ENCODE results near the gene SH3RF3.

Gene SH3RF3

DNA sequence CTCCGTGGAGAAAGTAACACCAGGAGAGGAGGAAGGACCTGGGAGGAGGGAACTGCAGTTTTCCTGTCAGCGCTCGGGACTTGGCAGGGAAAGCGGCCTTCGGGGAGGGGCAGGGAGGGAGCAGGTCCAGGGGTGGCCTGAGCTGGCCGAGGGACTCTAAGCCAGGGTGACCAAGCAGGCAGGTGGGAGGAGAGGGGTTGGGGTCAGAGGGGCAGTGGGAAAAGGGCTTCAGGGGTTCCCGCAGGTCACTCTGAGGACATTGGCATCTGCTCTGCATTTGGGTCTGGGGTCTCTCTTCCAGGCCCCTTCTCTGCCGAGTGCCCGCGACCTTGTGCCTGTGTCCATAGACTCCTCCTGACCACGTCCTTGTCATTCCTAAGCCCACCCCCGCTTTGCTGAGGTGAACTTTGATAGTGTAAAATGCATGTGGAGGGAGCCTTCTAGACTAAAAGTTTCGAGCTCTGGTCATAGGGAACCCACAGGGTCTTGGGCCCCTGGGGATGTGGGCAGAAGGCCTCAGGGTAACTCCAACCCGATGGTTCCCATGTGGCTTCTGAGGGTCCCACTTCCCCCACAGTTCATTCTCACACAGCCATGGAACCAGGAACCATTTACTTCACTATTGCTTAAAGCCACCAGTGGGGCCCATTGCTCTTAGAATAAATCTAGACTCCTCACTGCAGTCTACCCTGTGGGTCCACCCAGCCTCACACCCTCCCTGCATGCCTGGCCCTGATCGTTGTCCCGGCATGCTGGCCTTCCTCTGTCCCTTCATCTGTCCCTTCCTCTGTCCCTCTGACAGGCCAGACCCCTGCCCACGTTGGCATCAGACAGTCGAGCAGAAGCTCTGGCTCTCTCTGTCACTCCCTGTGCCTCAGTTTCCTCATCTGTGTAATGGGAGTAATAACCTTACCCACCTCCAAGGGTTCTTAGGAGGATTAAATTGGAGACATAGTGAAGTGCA is 255.6 kb downstream of the SH3RF3 start:
- DNase-seq, result no peak

DNA sequence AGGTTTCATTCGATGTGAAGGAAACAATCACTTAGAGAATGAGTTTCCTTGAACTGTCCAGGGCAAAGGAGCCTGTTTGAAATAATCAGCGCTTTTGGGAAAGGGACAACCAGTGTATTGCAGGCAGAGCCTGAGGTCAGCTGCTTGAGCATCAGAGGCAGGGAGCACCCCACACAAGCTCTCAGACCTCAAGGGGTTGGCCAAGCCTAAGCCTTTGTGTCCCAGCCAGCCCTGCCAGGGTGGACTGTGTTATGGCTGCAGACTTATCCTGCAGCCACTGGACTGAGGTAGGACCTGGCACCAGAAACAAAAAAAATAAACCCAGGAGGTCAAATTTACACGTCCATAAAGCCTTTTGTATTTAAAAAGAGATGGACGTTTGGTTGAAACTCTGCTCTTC is 256.5 kb downstream of the SH3RF3 start:
- DNase-seq, result no peak

DNA sequence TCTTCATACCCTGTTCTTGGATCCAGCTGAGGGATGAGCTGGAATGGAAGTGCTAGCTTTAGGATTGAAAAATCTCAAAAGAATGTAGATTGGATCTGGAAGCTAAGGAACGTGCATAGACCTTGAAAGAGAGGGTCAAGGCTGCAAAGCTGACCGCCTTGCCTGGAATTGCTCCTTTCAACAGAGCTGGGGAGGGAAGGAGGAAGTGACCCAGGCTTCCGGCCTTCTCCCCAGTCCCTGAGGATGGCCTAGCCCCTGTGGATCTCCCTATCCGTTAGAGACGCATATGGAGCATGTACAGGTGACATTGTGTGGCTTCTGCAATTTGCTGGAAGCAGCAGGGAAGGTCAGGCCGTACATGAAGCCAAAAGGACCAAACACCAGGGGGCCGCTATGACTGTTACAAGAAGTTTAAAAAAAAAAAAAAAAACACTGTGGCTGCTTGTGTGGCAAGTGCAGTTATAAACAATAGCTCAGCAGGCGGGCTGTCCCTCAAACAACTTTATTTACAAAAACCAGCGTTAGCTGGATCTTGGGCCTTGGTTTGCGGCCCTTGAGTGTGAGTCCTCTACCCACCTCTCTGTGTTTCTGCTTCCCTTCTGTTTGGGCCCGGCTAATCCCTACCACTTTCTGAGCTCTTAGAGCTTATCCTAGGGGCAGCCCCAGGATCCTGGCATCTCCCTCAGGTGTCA is 257.1 kb downstream of the SH3RF3 start:
- DNase-seq, result no peak

DNA sequence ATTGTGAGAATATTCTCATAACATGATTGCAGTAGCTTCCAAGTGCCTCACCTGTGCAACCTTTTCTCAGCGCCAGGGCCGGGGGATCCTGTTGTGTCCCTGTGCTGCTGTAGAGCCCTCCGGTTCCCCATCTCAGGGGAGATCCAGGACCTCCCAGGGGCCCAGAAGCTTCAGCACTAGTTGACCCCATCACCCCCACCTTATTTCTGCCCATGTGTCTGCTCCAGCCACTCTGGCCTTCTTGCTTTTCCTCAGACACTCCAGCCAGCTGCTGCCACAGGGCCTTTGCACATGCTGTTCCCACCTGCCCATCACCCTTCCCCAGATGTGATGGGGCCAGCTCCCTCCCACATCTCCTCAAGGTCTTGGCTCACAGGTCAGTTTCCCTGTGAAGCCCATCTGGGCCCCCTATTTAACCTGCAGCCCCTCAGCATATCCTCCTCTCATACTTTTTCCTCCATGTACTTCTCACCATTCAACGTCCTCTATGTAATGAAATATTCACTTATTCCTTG is 258.3 kb downstream of the SH3RF3 start:
- DNase-seq, result no peak

DNA sequence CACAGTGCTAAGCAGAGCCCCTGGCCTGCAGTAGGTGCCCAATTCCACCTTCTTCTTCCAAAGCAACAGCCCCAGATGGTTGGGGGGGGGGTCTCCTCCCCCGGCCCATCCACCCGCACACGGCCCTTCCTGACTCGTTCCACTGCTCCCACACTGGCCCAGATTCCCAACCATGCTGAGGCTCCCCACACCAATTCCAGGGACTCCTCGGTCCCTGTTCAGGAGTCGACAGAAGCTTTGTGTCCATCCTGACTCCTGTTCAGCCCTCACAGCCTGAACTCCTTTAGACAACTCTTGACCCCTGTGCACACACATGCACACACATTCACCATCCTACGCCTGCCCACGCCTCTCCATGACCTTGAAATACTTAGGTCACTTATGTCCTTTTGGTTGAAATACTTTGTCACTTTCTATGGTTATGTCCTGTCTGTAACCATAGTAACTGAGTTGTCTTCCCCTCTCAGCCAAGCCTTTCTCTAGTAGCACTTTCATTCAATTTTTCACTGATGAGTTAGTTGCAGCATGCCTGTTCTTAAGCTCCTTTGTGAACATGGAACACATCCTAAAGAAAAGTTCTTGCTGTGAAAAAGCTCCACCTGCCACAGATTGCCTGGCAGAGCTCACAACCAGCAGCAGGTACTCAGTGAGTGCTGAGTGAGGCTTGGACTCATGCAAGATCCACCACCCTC is 258.9 kb downstream of the SH3RF3 start:
- no peak for DNase-seq

DNA sequence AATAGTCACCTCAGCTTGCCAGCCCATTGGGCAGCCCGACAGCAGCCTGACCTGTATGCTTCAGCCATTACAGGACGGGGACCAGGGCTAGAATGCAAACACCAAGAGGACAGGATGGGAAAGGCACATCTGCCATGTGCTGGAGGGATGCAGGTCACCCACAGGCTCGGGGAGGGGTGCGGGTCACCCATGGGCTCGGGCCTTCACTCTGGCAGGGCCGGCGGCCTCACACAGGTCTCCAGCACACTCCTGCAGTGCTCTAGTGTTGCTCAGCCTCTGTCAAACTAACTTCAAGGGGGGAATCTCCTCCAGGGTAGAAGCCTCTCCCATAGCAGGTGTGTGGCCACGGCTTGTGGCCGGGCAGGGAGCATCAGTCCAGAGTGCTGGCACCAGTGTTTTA is 262.2 kb downstream of the SH3RF3 start:
- no peak for DNase-seq

DNA sequence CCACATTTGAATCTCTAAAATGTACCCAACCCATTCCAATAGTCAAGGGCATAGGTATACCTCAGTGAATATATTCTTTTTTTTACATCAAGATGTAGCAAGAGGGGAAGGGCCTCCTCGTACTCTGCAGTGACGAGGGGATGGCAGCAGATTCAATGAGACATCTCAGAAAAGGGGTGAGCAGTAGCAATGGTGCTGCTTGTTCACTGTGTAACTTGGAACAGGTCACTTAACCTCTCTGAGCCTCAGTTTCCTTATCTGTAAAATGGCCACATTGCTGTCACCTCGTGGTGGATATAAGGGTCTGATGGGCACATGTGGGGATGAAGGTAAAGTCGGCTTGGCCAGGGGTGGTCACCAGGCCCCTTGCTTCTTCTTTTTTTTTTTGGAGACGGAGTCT is 263.1 kb downstream of the SH3RF3 start:
- DNase-seq, result no peak

DNA sequence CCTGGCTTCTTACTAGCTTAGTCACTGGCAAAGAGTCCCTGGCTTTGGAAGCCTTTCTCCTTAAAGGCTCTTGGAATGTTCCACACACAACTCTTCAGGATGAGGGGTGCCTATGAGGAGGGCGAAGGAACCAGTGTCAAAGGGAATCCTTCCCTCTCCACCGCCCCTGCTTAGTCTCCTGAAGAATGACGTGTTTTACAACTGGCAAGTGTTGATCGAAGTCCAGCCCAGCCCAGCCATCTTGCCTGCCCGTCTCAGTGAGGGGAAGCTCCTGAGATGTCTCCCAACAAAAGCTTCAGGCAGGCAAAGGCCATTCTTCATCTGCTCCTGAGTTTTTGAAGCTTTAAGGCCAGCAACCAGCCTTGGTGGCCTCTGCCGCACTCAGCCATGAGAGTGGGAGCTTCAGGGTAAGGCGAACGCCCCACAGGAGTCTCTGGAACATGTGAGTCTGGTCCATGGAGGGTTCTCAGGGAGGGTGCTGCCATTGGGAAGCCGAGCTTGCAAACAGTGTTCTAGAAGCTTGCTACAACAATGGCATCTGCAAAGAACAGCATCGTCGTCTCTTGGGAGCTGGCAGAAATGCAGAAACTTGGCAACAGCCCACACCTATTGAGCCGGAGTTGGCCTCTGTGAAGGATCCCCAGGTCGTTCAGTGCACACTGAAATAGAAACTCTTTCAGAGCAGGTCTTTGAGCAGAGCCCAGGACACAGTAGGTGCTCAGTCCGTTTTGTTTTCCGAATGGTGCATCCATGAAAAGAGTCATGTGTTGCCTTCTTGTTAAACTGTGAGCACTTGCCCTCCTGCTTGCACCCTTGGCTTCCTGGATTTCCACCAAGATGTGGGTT is 264.0 kb downstream of the SH3RF3 start:
- DNase-seq, result no peak

DNA sequence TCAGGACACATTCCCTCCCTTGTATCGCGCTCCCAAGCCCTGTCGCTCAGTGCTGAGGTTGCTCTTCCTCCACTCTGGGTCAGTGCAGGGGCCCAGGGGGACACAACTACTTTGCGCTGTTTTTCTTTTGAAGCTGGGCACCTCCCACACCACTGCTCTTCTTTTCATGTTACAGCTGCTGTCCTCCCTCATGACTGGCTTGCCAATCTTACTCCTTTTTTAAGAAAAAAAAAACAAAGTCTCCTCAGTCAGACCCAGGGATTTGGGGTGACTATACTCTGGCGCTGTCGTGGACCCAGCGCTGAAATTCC is 264.6 kb downstream of the SH3RF3 start:
- DNase-seq, result no peak

DNA sequence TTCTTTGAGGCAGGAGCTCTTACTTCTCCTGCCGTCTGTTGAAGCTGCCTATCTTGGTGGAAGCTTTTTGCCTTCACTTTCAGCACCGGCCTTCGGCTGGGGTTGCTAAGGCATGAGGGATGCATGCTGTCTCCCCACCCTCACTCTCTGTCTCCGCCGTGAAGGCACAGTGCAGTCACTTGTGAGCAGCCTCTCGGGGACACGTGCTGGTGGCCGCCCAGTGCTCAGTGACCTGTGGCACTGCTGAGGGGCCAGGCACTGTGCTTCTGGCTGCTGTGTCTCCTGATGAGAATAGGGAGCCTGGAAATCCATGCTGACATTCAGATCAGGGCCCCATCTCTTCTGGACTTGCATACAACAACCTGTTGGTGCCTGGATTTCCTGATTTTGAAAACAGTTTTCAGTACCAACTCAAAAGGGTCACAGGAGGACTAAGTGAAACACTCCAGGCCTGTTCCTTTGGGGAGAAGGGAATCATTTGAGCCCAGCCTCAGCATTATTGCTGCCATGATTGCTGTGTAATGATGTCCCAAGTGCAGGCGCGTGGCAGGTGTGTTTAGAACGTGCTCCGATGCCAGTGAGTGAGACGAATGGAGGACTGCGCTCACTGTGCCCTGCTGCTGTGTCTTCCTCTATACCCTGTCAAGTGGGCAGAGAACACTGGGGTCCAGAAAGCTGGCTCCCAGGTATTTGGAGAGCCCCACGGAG is 266.6 kb downstream of the SH3RF3 start:
- no peak for DNase-seq

DNA sequence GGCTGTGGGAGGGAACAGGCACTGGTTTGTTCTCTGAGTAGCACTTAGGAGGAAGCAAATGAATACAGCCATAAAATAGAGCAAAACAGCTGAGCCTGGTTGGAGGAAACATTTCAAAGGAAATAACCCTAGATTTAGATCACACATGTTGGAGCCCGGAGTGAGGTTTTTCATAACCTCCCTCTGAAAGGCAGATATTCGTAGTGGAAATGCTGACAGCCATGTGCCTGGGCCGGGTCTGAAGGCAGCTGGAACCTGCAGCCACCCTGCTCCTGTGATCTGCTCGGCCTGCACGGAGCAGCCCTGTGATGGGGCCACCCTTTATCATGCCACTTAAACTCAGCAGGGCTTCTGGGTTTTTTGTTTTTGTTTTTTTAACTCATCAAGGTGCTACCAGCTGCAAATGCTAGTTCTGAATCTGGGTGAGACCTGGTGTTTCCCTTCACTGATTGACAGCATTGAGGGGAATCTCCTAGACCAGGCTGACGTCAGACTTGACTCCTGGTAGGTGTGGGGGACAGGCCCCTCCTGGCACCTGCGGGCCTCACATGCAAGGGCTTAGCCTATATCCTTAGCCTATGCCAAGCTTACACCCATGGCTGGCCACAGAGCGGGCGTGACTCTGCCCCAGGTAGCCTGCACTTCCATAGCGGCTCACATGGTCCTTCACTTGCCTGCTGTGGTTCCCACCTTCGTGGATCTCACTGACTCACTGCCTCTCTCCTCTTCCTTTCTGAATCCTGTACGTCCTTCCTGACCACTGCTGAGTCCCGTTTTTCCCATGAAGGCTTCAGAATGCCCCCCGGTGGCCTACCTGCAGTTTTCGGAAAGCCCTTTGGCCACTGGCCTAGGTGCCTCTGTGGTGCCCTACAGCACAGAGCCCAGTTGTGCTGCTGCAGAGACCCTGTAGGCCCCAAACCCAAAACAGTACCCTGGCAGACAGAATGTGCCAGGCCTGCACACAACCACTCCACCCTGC is 267.5 kb downstream of the SH3RF3 start:
- peak; percentile 13 for DNase-seq

DNA sequence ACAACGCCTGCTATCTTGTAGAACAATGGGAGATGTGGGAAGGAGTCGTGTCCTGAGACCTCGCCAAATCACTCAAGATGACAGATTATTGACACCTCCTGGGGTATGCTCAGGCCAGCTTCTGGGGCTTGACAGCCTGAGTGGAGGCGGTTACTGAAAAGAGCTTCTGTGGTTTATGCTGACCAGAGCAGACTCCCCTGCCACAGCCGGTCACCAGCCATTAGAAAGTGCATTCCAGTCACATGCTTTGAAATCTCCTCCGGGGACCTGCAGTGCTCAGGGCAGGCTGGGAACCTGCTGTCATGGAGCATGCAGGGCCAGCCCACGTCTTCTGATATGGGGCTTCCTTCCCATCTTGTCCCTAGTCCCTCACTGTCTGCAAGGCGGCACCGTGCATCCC is 268.9 kb downstream of the SH3RF3 start:
- no peak for DNase-seq

DNA sequence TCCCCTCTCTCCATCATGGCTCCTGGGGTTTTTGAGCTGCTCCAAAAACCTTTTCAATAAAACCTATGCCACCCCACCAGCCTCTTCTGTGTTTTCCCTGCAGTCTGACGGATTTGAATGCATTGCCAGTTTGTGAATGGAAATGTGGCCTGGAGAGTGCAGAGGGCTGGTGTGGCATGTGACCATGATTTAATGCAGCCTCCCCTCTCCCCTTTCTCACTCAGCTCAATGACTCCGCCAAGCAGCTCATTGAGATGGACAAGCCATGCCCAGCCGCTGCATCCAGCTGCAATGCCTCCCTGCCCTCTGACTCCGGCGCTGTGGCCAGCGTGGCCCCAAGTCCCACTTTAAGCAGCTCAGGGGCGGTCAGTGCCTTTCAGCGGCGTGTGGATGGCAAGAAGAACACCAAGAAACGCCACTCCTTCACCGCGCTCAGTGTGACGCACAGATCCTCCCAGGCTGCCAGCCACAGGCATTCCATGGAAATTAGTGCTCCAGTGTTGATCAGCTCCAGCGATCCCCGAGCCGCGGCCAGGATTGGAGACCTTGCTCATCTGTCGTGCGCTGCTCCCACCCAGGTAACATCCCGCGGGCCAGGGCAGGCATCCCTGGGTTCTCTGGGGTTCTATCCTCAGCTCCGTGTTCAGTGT is 269.5 kb downstream of the SH3RF3 start:
- no peak for DNase-seq

DNA sequence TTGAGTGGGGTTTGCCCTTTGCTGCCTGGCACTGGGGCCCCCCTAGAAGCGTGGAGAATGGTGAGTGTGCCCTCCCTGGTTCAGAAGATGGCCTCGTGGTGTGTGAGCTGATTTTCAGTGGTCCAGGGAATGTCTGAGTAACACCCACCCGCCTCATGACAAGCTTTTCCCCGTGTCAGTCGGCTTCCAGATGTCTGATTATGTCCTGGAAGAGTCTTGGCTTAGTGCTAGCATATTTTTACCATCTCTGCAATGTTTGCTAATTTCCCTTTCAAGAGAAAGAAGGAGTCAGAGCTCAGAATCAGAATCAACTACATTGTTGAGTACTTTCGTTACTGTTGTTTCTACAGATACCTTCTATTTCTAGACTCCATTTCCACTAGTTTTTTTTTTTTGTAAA is 270.1 kb downstream of the SH3RF3 start:
- DNase-seq, result no peak

DNA sequence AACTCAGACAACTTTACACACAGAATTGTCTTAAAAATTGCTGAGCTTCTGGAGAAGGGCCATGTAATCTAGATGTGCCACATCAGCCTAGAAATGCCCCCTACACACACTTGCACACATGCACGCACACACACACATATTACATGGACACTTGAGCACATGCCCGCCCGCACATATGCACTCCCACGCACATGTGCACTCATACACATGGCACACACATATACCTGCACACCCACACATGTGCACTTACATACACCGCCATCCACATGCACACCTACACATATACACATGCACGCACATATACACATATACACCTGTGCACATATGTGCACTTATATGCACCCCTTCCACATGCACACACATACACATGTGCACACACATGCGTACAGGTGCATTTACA is 271.1 kb downstream of the SH3RF3 start:
- DNase-seq, result no peak

DNA sequence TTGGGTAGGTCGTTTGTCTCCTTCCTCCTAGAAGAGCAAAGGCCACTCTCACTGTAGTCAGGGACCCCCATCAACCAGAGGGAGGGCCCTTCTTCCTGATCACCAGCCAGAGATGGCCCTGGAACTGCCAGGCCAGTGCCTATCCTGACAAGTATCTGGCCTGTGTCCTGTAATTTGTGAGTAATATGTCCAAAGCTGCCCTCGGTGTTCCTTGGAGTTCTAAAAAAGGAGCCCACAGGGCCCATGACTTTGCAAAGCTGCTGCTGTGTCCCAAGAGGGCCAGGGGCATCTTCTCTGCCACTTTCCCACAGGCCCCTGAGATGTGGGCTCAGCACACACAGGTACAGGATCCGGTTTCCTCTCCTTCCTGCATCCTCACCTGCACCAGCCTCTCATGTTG is 272.4 kb downstream of the SH3RF3 start:
- no peak for DNase-seq

DNA sequence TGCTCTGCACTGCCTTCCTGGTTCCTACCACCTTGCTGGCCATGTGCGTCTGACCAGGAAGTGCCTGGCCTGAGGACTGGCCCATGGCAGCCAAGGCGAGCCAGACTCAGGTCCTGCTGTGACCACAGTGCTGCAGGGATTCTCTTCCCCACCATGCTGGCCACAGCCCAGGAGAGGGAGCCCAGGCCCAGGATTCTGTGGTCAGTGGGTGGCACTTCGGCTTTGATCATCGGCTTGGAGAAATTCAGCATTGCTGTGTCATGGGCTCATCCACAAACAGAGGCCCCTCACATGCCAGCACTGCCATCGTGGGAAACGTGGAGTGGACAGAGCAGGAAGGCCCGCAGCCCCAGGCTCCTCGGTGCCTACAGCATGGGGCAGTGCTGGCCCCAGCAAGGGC is 273.2 kb downstream of the SH3RF3 start:
- DNase-seq, result no peak

DNA sequence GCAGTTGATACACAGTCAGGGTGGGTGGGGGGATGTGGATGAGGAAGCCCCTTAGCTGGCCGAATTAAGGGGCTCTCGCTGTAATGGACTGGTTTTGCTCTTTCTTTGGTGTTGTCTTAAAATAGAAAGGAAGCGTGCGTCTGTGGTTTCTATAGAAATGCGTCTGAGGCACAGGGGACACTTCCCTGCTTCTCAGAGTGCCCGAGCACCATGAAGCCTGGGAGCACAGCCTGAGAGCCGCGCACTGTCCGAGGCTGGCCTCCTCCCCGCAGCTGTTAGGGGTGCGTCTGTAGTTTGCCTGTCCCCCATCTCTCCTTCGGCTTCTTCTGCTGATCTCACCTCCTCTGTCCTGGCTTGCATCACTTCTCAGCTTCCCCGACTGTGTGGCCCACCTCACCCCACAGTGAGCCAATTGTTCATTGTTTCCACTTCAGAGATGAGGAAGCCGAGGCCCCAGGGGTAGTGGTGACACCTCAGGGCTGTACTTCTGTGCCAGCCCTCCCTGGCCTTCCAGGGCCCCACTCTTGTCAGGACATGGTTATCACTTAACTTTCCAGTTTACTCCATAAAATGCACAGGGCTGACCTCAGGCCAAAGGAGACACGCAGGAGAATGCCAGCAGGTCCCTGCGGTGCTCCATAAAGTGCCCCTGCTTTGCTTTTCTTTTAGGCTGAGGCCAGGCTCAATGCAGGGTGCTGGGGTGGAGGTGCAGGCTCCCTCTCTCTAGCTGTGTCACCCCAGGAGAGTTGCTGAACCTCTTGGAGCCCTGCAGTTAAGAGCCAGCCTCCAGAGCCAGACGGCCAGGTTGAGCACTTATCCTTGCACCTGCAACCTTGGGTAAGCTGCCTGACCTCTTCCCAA is 274.2 kb downstream of the SH3RF3 start:
- peak; percentile 15 for DNase-seq

DNA sequence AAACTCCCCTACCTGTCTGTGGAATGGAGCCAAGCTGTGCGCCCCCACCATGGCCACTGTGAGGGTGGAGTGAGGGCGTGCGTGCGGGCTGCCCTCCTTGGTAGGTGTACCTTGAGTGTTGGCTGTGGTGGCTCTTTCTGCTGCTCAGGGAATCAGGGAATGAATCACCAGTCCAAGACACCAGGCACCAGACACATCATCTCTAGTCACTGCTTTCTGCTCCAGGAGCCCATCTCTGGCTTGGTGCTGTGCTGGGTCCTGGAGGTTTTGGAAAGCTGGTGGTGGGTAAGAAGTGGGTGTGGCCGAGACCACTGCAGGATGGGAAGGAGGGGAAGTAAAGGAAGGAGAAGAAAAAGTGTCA is 274.8 kb downstream of the SH3RF3 start:
- DNase-seq, result no peak
